ENCODE data around the gene PLEKHA7. TPM values are rescaled to one million over a fixed set of nuclear protein-coding genes. Genes with fewer than 3 reads are reported as not detected.

Gene PLEKHA7
- total and polyA plus RNA-seq, 4 donors = 13.3 to 31.8 (median 21.5) TPM

- peak in 2 of 3 donors; percentile 36 to 60 for DNase-seq
- Histone ChIP-seq H3K27ac (ENCODE audit: low read depth in 1 of 2, low read length in 1 of 2) (peak overlapping the region in 1 of 2 donors; percentile 80), H3K27me3 (ENCODE audit: control insufficient read depth in 3 of 3, insufficient read depth in 3 of 3, low read length in 2 of 3) (no peaks in the 10 kb centered on the region), H3K9me3 (ENCODE audit: control insufficient read depth in 4 of 4, insufficient read depth in 3 of 4, low read length in 3 of 4) (no peaks in the 10 kb centered on the region), H3K4me3 (no peak overlapping the region), H3K4me1 (ENCODE audit: control insufficient read depth in 5 of 5, insufficient read depth in 5 of 5, low read length in 5 of 5) (peaks cover 0 to 25% (median 6%) of the 10 kb centered on the region in 5 donors), H3K36me3 (ENCODE audit: control insufficient read depth in 4 of 4, insufficient read depth in 4 of 4, low read length in 4 of 4) (no peaks in the 10 kb centered on the region), H3K9ac (ENCODE audit: insufficient read depth in 1 of 2, low read length in 2 of 2) (no peak overlapping the region)
- WGBS, 2 donors = 64 to 89% methylated on average over 7 of the region's 7 CpGs
- ATAC-seq (ENCODE audit: insufficient read depth, low FRiP score) = no peak
- TF ChIP-seq CTCF (IDR thresholded peaks at IDR 0.05; ENCODE audit: control extremely low read depth, extremely low read depth) = no peak
These were observed 133.9 kb downstream of the PLEKHA7 start for GRCh38 chr11:16880184-16880801.

DNA sequence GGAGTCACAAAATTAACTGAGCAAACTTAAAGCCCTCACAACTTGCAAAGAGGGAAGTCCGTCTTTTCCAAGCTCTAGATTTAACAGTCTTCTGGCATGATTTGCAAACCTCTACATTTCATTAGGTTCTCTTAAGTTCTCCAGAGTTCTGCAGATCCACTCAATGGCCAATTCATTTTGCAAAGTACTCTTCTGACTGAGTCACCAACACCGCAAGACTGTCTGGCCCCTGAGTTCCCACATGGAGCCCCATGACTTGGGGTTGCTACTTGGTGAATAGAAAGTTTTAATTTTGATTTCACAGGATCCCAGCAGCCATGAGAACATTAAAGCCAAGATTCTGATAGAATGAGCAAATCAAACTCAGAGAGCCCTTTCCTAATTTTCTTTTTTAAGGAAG is 134.5 kb downstream of the PLEKHA7 start:
- ATAC-seq (ENCODE audit: insufficient read depth, low FRiP score) = no peak
- TF ChIP-seq CTCF (IDR thresholded peaks at IDR 0.05; ENCODE audit: control extremely low read depth, extremely low read depth) = no peak
- DNase-seq = no peak
- H3K36me3 ChIP-seq (ENCODE audit: control insufficient read depth in 4 of 4, insufficient read depth in 4 of 4, low read length in 4 of 4) = no peaks in the 10 kb centered on the region
- 70 to 90% methylated on average over 2 of the region's 2 CpGs for WGBS, 2 donors
- H3K4me1 ChIP-seq (ENCODE audit: control insufficient read depth in 5 of 5, insufficient read depth in 5 of 5, low read length in 5 of 5) = peaks cover 0 to 25% (median 6%) of the 10 kb centered on the region in 5 donors
- H3K27ac ChIP-seq (ENCODE audit: low read depth in 1 of 2, low read length in 1 of 2) = peak overlapping the region in 1 of 2 donors; percentile 80
- no peak overlapping the region for H3K9ac ChIP-seq (ENCODE audit: insufficient read depth in 1 of 2, low read length in 2 of 2)
- no peak overlapping the region for H3K4me3 ChIP-seq
- H3K9me3 ChIP-seq (ENCODE audit: control insufficient read depth in 4 of 4, insufficient read depth in 3 of 4, low read length in 3 of 4) = no peaks in the 10 kb centered on the region
- H3K27me3 ChIP-seq (ENCODE audit: control insufficient read depth in 3 of 3, insufficient read depth in 3 of 3, low read length in 2 of 3) = no peaks in the 10 kb centered on the region

DNA sequence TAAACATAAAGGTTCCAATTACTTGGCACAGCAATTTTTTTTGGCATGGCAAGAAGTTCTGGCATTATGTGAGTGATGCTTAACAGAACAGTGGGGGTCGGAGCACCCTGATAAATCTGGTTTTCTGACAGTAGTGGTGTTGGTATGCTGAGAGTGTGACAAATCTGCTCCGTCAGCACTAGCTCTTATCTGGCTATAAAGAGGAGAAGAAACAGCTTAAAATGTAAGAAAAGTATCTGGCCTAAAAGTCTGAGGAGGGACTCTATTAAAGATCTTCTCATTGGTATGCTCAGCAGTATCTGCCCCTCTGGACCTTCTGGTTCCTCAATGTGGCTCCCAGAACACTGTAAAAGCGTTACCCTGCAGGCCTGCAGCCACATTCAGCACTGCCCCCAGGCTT is 137.4 kb downstream of the PLEKHA7 start:
- H3K9me3 ChIP-seq (ENCODE audit: control insufficient read depth in 4 of 4, insufficient read depth in 3 of 4, low read length in 3 of 4) = no peaks in the 10 kb centered on the region
- no peak for TF ChIP-seq CTCF (IDR thresholded peaks at IDR 0.05; ENCODE audit: control extremely low read depth, extremely low read depth)
- no peak overlapping the region for H3K9ac ChIP-seq (ENCODE audit: insufficient read depth in 1 of 2, low read length in 2 of 2)
- 81 to 88% methylated on average over 3 of the region's 3 CpGs for WGBS, 2 donors
- no peak overlapping the region for H3K4me3 ChIP-seq
- no peaks in the 10 kb centered on the region for H3K27me3 ChIP-seq (ENCODE audit: control insufficient read depth in 3 of 3, insufficient read depth in 3 of 3, low read length in 2 of 3)
- peak in 1 of 3 donors; percentile 26 for DNase-seq
- ATAC-seq (ENCODE audit: insufficient read depth, low FRiP score) = no peak
- peak overlapping the region in 1 of 2 donors; percentile 35 for H3K27ac ChIP-seq (ENCODE audit: low read depth in 1 of 2, low read length in 1 of 2)
- H3K36me3 ChIP-seq (ENCODE audit: control insufficient read depth in 4 of 4, insufficient read depth in 4 of 4, low read length in 4 of 4) = no peaks in the 10 kb centered on the region
- H3K4me1 ChIP-seq (ENCODE audit: control insufficient read depth in 5 of 5, insufficient read depth in 5 of 5, low read length in 5 of 5) = peaks cover 0 to 27% (median 8%) of the 10 kb centered on the region in 5 donors

All from lung (tissue), 12 donors.